ENCODE data around the gene COL15A1.
A peak's percentile ranks its signal among the peaks of the same experiment; 100 is the strongest.

The COL15A1 gene

GRCh38 chr9:99069546-99069945 lies 125.8 kb downstream of the COL15A1 start:
- Histone ChIP-seq H3K27me3 (ENCODE audit: low read depth, low read length) (no peaks in the 10 kb centered on the region), H3K79me2 (ENCODE audit: low read length) (no peaks in the 10 kb centered on the region), H2AFZ (ENCODE audit: low read depth, low read length) (no peak overlapping the region), H3K4me2 (ENCODE audit: low read length) (no peak overlapping the region), H3K9me3 (ENCODE audit: insufficient read depth, low read length) (no peaks in the 10 kb centered on the region), H4K20me1 (ENCODE audit: insufficient read depth, low read length) (no peaks in the 10 kb centered on the region), H3K4me3 (ENCODE audit: low read length) (no peak overlapping the region), H3K36me3 (replicated peaks; ENCODE audit: low read depth, low read length) (no peaks in the 10 kb centered on the region), H3K4me1 (ENCODE audit: low read length) (peaks cover 6% of the 10 kb centered on the region; the same call in 1 of the 2 replicates), H3K9ac (ENCODE audit: low read length) (no peak overlapping the region), H3K27ac (ENCODE audit: low read length) (no peak overlapping the region)
- TF ChIP-seq, protein P1, sequence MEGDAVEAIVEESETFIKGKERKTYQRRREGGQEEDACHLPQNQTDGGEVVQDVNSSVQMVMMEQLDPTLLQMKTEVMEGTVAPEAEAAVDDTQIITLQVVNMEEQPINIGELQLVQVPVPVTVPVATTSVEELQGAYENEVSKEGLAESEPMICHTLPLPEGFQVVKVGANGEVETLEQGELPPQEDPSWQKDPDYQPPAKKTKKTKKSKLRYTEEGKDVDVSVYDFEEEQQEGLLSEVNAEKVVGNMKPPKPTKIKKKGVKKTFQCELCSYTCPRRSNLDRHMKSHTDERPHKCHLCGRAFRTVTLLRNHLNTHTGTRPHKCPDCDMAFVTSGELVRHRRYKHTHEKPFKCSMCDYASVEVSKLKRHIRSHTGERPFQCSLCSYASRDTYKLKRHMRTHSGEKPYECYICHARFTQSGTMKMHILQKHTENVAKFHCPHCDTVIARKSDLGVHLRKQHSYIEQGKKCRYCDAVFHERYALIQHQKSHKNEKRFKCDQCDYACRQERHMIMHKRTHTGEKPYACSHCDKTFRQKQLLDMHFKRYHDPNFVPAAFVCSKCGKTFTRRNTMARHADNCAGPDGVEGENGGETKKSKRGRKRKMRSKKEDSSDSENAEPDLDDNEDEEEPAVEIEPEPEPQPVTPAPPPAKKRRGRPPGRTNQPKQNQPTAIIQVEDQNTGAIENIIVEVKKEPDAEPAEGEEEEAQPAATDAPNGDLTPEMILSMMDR (IDR thresholded peaks at IDR 0.05; ENCODE audit: low read depth, low read length): no peak
- no peak for TF ChIP-seq EZH2phosphoT487 (IDR thresholded peaks at IDR 0.05; ENCODE audit: low read depth)

DNA sequence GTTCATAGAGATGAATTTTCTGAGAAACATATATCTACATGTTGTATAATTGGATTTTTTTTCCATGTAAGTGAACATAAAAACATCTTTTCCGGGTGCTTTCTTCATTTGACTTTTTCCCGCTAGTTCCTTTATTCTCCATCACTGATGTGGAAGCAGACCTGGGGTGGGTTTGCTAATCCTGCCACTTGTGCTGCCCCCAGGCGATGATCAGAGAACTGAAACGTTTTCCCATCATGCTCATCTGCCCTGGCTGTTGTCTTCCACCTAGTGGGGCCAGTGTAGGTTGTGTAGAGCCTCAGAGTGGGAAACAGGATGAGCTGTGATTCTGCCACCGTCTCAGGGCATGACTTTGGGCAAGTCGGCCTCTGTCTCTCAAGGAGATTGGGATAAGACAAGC lies 127.0 kb downstream of the COL15A1 start:
- no peak overlapping the region for H3K4me3 ChIP-seq (ENCODE audit: low read length)
- no peaks in the 10 kb centered on the region for H3K9me3 ChIP-seq (ENCODE audit: insufficient read depth, low read length)
- H3K79me2 ChIP-seq (ENCODE audit: low read length): no peaks in the 10 kb centered on the region
- no peaks in the 10 kb centered on the region for H4K20me1 ChIP-seq (ENCODE audit: insufficient read depth, low read length)
- TF ChIP-seq, protein P1 (IDR thresholded peaks at IDR 0.05; ENCODE audit: low read depth, low read length): peak; percentile 17; the same call in 1 of the 2 replicates
- TF ChIP-seq EZH2phosphoT487 (IDR thresholded peaks at IDR 0.05; ENCODE audit: low read depth): no peak
- no peak overlapping the region for H3K9ac ChIP-seq (ENCODE audit: low read length)
- no peak overlapping the region for H3K4me2 ChIP-seq (ENCODE audit: low read length)
- H2AFZ ChIP-seq (ENCODE audit: low read depth, low read length): no peak overlapping the region
- H3K27me3 ChIP-seq (ENCODE audit: low read depth, low read length): no peaks in the 10 kb centered on the region
- no peaks in the 10 kb centered on the region for H3K36me3 ChIP-seq (replicated peaks; ENCODE audit: low read depth, low read length)
- H3K27ac ChIP-seq (ENCODE audit: low read length): no peak overlapping the region
- H3K4me1 ChIP-seq (ENCODE audit: low read length): no peaks in the 10 kb centered on the region

DNA sequence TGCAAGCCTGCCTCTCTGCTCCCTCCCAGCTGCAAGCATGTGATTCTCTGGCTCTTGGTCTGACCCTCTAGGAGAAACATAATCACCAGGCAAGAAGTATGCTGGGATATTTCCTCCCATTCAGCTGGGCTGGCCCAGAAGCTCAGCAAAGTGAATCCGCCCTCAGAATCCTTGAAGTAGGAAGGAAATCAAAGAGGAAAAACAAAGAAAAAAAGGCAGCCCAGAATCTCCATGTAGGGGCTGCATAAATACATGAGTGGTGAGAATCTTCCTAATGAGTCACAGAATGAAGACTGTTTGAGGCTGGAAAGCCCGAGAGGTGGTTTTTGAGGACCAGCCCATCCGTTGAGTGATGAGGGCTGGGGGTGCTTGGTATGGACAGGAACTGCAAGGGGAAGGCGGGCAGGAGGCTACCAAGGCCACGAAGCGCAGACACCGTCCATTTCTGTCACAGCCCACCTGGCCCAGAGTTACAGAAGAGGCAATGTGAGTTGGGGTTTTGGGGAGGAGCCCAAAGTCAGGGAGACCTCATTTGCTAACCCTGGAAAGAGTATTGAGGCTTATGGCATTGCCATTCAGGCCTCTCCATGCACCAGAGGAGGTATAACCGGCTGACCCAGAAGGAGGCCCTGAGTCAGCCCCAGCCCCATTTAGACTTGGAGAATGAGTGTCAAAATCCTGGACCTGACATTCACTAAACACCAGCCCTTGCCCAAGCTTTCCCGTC lies 127.8 kb downstream of the COL15A1 start:
- Histone ChIP-seq H2AFZ (ENCODE audit: low read depth, low read length) (no peak overlapping the region), H3K4me3 (ENCODE audit: low read length) (no peak overlapping the region), H3K27me3 (ENCODE audit: low read depth, low read length) (no peaks in the 10 kb centered on the region), H3K4me2 (ENCODE audit: low read length) (no peak overlapping the region), H3K27ac (ENCODE audit: low read length) (no peak overlapping the region), H3K79me2 (ENCODE audit: low read length) (no peaks in the 10 kb centered on the region), H3K4me1 (ENCODE audit: low read length) (no peaks in the 10 kb centered on the region; the same call in 1 of the 2 replicates), H3K9me3 (ENCODE audit: insufficient read depth, low read length) (no peaks in the 10 kb centered on the region), H4K20me1 (ENCODE audit: insufficient read depth, low read length) (no peaks in the 10 kb centered on the region), H3K36me3 (replicated peaks; ENCODE audit: low read depth, low read length) (no peaks in the 10 kb centered on the region), H3K9ac (ENCODE audit: low read length) (no peak overlapping the region)
- TF ChIP-seq, protein P1 (IDR thresholded peaks at IDR 0.05; ENCODE audit: low read depth, low read length): no peak

DNA sequence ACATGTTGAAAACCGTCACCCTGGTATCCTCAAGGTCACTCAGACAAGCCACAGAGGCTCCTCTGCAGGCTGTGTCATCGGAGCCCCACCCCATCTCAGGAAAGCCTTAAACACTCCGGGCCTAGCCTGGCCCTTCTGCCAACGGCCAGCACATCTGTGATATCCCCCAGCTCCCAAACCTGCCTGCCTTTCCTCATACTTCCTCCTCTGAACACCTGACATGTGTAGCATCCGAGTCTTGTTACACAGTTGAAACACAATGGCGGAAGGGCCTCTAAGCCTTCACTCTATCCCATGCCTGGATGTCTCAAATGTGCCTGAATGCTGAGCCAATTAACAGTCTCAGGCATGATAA lies 128.3 kb downstream of the COL15A1 start:
- Histone ChIP-seq H3K27ac (ENCODE audit: low read length) (no peak overlapping the region), H3K79me2 (ENCODE audit: low read length) (no peaks in the 10 kb centered on the region)
- no peak for TF ChIP-seq EZH2phosphoT487 (IDR thresholded peaks at IDR 0.05; ENCODE audit: low read depth)
- TF ChIP-seq, protein P1 (IDR thresholded peaks at IDR 0.05; ENCODE audit: low read depth, low read length): no peak

More for the DNA sequence above, 128.3 kb downstream of the COL15A1 start:
- H3K36me3 ChIP-seq (replicated peaks; ENCODE audit: low read depth, low read length): no peaks in the 10 kb centered on the region
- no peak overlapping the region for H3K9ac ChIP-seq (ENCODE audit: low read length)
- no peak overlapping the region for H2AFZ ChIP-seq (ENCODE audit: low read depth, low read length)
- H3K4me2 ChIP-seq (ENCODE audit: low read length): no peak overlapping the region
- H4K20me1 ChIP-seq (ENCODE audit: insufficient read depth, low read length): no peaks in the 10 kb centered on the region
- H3K9me3 ChIP-seq (ENCODE audit: insufficient read depth, low read length): no peaks in the 10 kb centered on the region
- H3K4me1 ChIP-seq (ENCODE audit: low read length): peaks cover 5% of the 10 kb centered on the region; the same call in 1 of the 2 replicates
- no peaks in the 10 kb centered on the region for H3K27me3 ChIP-seq (ENCODE audit: low read depth, low read length)
- no peak overlapping the region for H3K4me3 ChIP-seq (ENCODE audit: low read length)
